Neural progenitor cell (in vitro differentiated cells): ENCODE measurements around the gene ASTN1. TPM values are rescaled to one million over a fixed set of nuclear protein-coding genes. Genes with fewer than 3 reads are reported as not detected.

Source experiments
- DNase-seq: peaks from one replicate; pipeline ENCODE4 v3.0.0-alpha.2; 2016; ENCODE audit warnings: low spot score
- H2AFZ ChIP-seq: fragments of 200-600 bp; sonication (generic); replicated peaks from 2 replicates; pipeline ENCODE4 v1.6.1; 2016; ENCODE audit warnings: antibody characterized with exemption
- H3F3A ChIP-seq: fragments of 200-600 bp; sonication (generic); 2 replicates; pipeline ENCODE4 v1.6.1; 2016; ENCODE audit warnings: antibody characterized with exemption, low read depth
- H3K27ac ChIP-seq: fragments of 200-600 bp; sonication (generic); 2 replicates; pipeline ENCODE4 v1.5.1; 2016; ENCODE audit warnings: mild to moderate bottlenecking
- H3K27me3 ChIP-seq: fragments of 200-600 bp; sonication (generic); 2 replicates; pipeline ENCODE4 v1.6.1; 2016; ENCODE audit warnings: mild to moderate bottlenecking, moderate library complexity
- H3K36me3 ChIP-seq: fragments of 200-600 bp; sonication (generic); 2 replicates; pipeline ENCODE4 v1.5.1; 2016
- H3K4me1 ChIP-seq: fragments of 200-600 bp; sonication (generic); 2 replicates; pipeline ENCODE4 v1.6.1; 2016; ENCODE audit warnings: mixed run types
- H3K4me2 ChIP-seq: fragments of 200-600 bp; sonication (generic); 2 replicates; pipeline ENCODE4 v1.6.1; 2016
- H3K4me3 ChIP-seq: fragments of 200-600 bp; sonication (generic); 2 replicates; pipeline ENCODE4 v1.5.1; 2016
- H3K79me2 ChIP-seq: fragments of 200-600 bp; sonication (generic); 2 replicates; pipeline ENCODE4 v1.6.1; 2016; ENCODE audit warnings: low read depth
- H3K9ac ChIP-seq: fragments of 200-600 bp; sonication (generic); 2 replicates; pipeline ENCODE4 v1.6.1; 2016
- H3K9me3 ChIP-seq: fragments of 200-600 bp; sonication (generic); 2 replicates; pipeline ENCODE4 v1.5.1; 2016; ENCODE audit warnings: low read depth
- H4K20me1 ChIP-seq: fragments of 200-600 bp; sonication (generic); 2 replicates; pipeline ENCODE4 v1.6.1; 2016; ENCODE audit warnings: low read depth
- H3K27ac Mint-ChIP-seq: 3 replicates; pipeline ENCODE4 v1.8.0; 2021; ENCODE audit warnings: mixed read lengths
- H3K27me3 Mint-ChIP-seq: 2 replicates; pipeline ENCODE4 v1.8.0; 2022; ENCODE audit warnings: low read depth, mild to moderate bottlenecking, inconsistent platforms, moderate library complexity, mixed read lengths; ENCODE audit not compliant: insufficient read depth
- H3K36me3 Mint-ChIP-seq: 3 replicates; pipeline ENCODE4 v1.8.0; 2021; ENCODE audit warnings: mixed read lengths
- H3K4me1 Mint-ChIP-seq: 3 replicates; pipeline ENCODE4 v1.8.0; 2021; ENCODE audit warnings: mixed read lengths
- H3K4me3 Mint-ChIP-seq: 3 replicates; pipeline ENCODE4 v1.8.0; 2021; ENCODE audit warnings: mild to moderate bottlenecking, moderate library complexity, mixed read lengths
- H3K9me3 Mint-ChIP-seq: 3 replicates; pipeline ENCODE4 v1.8.0; 2020; ENCODE audit warnings: mixed read lengths
- CTCF ChIP-seq: fragments of 200-600 bp; sonication (generic); IDR thresholded peaks from 2 replicates; pipeline ENCODE4 v1.5.1; 2017; ENCODE audit warnings: antibody characterized with exemption, mild to moderate bottlenecking
- EZH2 ChIP-seq: fragments of 200-600 bp; sonication (generic); IDR thresholded peaks from 2 replicates; pipeline ENCODE4 v1.6.1; 2017; ENCODE audit warnings: antibody characterized with exemption, mild to moderate bottlenecking, moderate library complexity
- EZH2phosphoT487 ChIP-seq: fragments of 200-600 bp; sonication (generic); IDR thresholded peaks from 2 replicates; pipeline ENCODE4 v1.6.1; 2017; ENCODE audit warnings: antibody characterized with exemption
- total RNA-seq: library from RNA; depleted of rRNA; stranded (reverse); fragments of >200 nt; gene quantifications from 2 replicates; pipeline ENCODE4 v1.2.3, GENCODE V29; 2015; ENCODE audit warnings: low replicate concordance

The ASTN1 gene
- total RNA-seq, 1 donor from 2014 or later, result 7.7 TPM

- Mint-ChIP-seq H3K4me3 (no peak overlapping the region), H3K4me1 (no peaks in the 10 kb centered on the region), H3K27me3 (no peaks in the 10 kb centered on the region), H3K9me3 (no peaks in the 10 kb centered on the region), H3K36me3 (peaks cover 18% of the 10 kb centered on the region), H3K27ac (no peak overlapping the region)
- no peak overlapping the region for H3K9ac ChIP-seq
- H3F3A ChIP-seq, result no peaks in the 10 kb centered on the region
- H3K4me3 ChIP-seq, result no peak overlapping the region
- no peaks in the 10 kb centered on the region for H4K20me1 ChIP-seq
- no peak overlapping the region for H3K27ac ChIP-seq
- no peak overlapping the region for H2AFZ ChIP-seq
- DNase-seq, result no peak
- no peaks in the 10 kb centered on the region for H3K36me3 ChIP-seq
- TF ChIP-seq EZH2 (no peak), EZH2phosphoT487 (no peak), CTCF (no peak)
- no peaks in the 10 kb centered on the region for H3K4me1 ChIP-seq
- no peaks in the 10 kb centered on the region for H3K27me3 ChIP-seq
- H3K79me2 ChIP-seq, result no peaks in the 10 kb centered on the region
- H3K9me3 ChIP-seq, result no peaks in the 10 kb centered on the region
- no peak overlapping the region for H3K4me2 ChIP-seq
These were observed 226.1 kb downstream of the ASTN1 start for GRCh38 chr1:176938375-176938774.

GRCh38 chr1:176934370-176934769 lies 230.1 kb downstream of the ASTN1 start:
- no peak for DNase-seq
- Histone ChIP-seq H3K9ac (no peak overlapping the region), H3K27ac (no peak overlapping the region), H3K27me3 (no peaks in the 10 kb centered on the region), H3K79me2 (no peaks in the 10 kb centered on the region), H3K4me2 (no peak overlapping the region), H3K36me3 (no peaks in the 10 kb centered on the region), H3F3A (no peaks in the 10 kb centered on the region), H3K9me3 (no peaks in the 10 kb centered on the region), H3K4me3 (no peak overlapping the region), H4K20me1 (no peaks in the 10 kb centered on the region), H2AFZ (no peak overlapping the region), H3K4me1 (no peaks in the 10 kb centered on the region)
- TF ChIP-seq EZH2 (no peak), CTCF (no peak), EZH2phosphoT487 (no peak)
- Mint-ChIP-seq H3K27ac (no peak overlapping the region), H3K4me1 (no peaks in the 10 kb centered on the region), H3K27me3 (no peaks in the 10 kb centered on the region), H3K36me3 (peaks cover 19% of the 10 kb centered on the region), H3K9me3 (no peaks in the 10 kb centered on the region), H3K4me3 (no peak overlapping the region)

DNA sequence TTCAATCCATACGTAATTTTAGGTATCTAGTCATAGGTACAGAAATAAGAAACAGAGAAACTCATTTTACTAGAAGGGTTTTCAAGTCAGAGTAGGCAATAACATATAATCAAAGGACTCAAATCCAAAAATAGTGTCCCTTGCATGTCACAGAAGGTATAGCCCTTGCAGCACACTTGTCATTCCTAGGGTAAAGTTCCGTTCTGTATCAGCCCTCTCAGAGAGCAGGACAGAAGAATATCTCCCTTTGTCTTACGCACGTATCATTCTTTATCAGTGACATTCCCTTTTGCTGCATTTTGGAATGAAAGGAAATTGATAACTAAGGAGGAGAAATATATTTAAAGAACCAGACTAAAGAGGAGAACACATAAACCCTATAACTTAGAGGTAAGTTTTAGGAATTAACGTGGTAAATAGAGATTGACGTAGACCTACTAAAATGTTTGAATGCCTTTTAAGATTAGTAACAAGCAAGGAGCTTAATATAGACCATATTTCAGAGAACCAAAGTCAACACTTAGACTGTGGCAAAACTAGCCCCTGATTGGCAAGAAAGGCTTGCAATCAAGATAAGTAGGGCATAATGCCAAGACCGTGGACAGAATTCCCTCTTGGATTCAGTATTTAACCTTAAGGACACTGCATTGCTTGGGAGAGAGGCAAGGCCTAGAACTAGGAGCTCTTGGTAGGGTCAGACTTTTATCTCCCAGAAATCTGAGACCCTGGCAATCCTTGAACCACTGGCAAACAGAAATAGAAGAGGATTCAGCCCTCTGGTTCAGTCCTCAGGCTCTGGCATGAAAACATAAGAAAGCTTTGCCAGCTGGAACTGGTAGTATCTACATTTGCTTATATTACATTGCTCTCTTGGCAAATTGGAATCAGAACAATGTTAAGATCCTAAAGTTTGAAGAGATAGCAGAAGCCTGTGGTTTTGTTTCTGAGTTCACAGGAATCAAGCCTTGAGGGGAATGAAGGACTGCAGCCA lies 232.1 kb downstream of the ASTN1 start:
- Histone ChIP-seq H3F3A (no peaks in the 10 kb centered on the region), H3K4me3 (no peak overlapping the region), H3K9ac (no peak overlapping the region), H3K4me1 (no peaks in the 10 kb centered on the region), H3K27me3 (no peaks in the 10 kb centered on the region), H3K79me2 (no peaks in the 10 kb centered on the region), H3K9me3 (no peaks in the 10 kb centered on the region), H3K36me3 (no peaks in the 10 kb centered on the region), H4K20me1 (no peaks in the 10 kb centered on the region), H2AFZ (no peak overlapping the region), H3K4me2 (no peak overlapping the region), H3K27ac (no peak overlapping the region)
- H3K27me3 Mint-ChIP-seq, result no peaks in the 10 kb centered on the region
- peaks cover 25% of the 10 kb centered on the region for H3K36me3 Mint-ChIP-seq
- TF ChIP-seq CTCF, result no peak
- H3K27ac Mint-ChIP-seq, result no peak overlapping the region
- no peaks in the 10 kb centered on the region for H3K9me3 Mint-ChIP-seq
- no peak for DNase-seq
- no peak overlapping the region for H3K4me3 Mint-ChIP-seq
- no peaks in the 10 kb centered on the region for H3K4me1 Mint-ChIP-seq
